GM18907 (cell line): ENCODE measurements around the gene EFNA5.

Experiments used
- ATAC-seq: cut with Tn5 transposase; IDR thresholded peaks from one replicate; pipeline ENCODE4 v1.9.1; 2021; ENCODE audit warnings: mild to moderate bottlenecking, moderate library complexity; ENCODE audit not compliant: unreplicated experiment

Gene EFNA5

DNA sequence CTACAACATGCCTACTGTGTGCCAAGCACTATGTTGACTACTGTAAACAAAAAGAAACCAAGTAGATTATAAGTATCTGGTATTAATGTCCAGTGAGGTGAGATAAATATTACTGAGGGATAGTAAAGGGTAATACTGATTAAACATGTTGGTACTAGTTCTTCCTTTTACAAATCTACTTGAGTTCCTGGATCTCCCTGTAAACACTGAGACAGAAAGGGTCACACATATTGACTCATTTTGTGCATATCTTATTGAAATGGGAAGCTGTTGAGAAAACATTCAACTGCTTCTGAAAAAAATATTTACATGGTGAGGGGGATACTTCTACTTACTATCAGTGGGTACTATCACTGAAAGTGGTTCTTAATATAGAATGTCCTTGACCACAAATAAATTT lies 24.3 kb downstream of the EFNA5 start:
- no peak for ATAC-seq

DNA sequence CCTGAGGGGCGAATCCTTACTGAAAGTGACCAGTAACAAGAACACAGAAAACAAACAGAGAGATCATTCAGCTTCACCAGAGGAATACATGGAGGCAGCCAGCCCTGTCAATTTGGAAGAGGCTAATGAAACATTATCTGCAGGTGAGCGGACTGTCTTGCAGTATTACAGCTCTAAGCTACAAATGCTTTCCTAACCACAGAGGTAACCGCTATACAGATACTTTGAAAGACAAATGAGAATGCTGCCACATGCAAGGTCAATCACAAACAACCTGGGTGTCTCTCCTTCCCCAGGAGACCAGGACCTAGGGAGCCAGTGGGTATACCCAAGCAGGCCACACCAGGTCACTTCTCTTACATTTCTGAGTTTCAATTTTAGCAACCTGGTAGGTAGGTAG lies 30.2 kb downstream of the EFNA5 start:
- ATAC-seq, result no peak

DNA sequence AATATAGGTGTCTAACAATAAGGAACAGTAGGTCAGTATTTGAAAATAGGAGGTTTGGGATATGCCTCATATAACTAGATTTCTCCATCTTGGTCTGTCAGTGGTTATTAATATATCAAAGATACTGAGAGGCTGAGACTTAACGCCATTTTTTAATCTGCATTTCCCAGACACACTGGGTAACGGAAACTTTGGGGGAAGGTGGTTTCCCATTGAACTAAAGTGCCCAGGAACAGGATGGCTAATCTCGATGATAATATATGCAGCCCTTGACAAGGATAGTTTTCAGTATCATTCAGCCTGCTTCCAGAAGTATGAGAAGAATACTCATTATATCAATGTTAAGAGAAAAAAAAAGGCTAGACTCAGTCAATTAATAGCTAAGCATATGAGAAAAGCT lies 30.7 kb downstream of the EFNA5 start:
- no peak for ATAC-seq

DNA sequence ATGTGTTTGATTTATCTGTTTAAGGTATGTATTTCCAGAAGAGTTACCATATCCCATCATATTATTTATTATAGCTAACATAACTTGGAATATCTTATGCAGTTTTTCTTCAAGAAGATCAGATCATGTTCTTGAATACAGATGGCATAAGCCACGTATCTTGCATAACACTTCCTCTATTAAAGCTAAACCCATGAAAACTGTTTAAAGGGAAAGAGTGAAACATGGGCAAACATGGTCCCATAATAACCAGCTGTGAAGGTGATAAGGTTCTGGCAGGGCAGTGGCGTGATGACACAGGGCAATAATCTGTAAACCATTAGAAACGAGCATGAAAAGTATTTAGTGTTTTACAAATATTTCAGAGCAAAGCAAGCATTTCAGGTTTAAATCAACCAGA lies 34.2 kb downstream of the EFNA5 start:
- ATAC-seq, result no peak

DNA sequence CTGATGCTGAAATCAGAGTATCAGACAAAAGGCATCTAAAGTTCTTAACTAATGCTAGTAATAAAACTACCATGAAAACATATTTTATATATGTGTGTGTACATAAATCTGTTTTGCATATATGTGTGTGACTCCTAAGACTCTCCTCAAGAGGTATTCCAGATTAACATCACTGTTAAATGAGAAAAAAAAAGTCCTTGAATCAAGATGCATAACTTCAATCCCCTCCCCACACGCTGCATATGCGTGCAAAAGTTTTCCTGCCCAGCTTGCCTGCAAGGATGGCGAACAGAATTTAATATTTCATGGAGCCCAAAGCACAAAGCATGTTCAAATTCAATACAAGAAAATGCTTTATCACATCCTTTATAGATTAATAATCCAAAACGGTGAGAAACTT lies 34.7 kb downstream of the EFNA5 start:
- ATAC-seq, result no peak

DNA sequence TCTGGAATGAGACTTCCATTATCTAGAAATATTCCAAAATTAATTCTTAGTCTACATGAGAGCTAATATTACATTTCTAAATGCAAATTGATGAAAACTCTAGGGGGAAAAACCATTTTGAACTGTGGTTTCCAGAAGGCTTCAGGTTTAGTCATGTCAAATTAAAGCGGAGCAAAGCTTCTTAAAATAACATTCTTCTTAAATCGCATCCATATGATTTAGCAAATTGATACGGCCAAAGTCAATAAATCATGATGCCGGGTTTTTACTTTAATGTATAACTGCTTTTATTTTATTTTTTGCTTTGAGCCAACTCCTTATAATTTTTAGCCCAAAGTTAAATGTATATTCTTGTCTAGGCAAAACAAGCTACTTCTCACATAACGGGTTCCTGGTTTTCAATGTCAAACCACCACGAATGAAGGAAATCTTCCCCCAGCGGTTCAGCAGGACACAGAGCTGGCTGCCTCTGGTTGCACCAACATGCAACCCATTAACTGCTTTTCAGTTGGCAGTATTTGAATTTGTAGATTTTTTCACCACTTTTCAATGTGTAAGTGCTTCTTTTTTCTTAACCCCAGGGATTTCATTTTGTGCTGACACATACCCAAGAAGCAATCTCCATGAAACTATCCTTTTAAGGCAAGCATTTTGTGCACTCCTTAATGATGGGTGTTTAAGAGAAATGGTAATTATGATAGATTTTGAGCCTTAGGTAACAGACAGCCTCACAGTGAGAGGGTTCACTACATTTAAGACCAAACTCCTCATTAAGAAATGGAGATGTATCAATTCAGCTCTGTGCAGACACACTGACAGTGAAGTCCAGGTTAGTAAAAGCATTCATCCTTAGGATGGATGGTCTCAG lies 35.5 kb downstream of the EFNA5 start:
- no peak for ATAC-seq

DNA sequence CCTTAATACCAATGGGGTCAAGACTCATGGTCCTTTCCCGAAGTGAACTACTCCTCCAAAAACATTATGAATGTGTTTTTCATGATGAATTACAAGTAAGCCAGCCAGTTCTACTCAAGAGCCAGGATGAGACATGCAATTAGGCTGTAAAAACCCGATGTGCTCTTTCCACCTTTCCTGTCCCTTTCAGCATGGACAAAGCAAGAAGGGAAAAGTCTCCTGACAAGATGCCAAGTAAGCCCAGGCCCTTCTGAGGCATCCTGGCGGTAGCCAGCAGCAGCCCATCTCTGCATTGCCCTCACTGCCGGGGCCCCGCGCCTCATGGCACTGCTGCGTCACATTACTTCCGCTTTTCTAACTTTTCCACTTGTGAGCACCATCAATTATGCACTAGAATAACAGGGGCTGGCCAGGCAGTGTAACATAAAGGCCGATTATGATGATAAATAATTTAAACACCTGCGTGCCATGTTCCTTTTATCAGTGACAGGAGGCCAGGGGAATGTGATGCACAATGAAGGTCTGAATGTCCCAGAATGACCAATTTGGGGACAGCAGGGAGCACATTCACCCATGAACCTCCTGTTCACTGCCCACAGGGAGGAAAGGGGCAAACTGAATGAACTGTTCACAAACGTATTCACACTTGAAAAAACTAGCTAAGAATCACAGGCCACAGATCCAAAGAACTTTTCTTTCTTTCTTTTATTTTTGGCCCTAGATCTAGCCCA lies 37.4 kb downstream of the EFNA5 start:
- no peak for ATAC-seq

DNA sequence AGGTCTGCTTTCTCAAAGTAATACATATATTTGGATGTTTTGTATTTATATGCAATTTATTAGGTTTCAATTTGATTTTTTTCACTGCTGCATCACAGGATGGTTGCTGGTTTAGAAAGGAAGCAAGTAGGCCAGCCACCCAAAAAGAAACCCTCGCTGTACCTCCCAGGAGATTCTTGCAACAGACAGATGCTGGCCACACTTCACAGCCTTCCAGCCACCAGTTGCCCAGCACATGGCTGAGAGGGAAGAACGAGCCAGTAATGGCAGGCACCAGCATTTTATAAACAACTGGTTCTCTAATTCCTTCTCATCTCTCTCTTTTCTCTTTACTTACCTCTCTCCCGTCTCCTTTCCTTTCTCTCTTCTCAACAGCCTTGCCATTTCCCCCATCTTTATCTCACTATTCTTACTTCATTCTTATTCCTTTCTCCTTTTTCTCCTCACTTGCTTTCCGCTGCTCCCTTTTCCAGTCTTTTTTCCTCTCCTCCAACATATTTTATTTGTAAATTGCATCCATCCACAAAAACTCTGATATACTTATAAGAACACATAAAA lies 38.9 kb downstream of the EFNA5 start:
- no peak for ATAC-seq

DNA sequence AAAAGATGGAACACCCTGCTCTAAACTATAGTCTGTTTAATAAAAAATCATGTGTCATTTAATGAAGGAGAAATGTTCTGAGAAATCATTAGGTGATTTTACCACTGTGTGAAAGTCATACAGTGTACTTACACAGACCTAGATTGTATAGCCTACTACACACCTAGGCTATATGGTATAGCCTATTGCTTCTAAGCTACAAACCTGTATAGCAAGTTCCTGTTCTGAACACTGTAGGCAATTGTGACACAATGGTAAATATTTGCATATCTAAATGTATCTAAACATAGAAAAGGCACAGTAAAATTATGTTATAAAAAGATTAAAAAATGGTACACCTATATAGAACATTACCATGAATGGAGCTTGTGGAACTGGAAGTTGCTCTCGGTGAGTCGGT lies 40.6 kb downstream of the EFNA5 start:
- ATAC-seq, result no peak

DNA sequence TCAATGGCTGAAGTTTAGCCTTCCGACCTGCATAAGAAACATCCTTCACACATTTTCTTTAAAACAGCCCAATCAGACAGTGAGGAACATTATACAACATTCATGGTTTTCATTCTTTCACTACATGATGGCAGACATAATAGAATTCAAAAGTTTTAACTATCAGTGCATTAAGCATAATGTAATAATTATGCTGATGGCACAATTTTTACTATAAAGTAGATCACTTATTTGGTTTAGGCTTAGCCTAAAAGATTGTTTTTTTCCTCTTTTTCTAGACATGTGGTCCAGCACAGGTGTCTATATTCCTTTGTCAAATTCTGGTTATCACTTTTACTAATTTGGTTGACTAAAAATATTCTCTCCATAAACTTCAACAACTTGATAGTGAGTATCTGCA lies 46.5 kb downstream of the EFNA5 start:
- ATAC-seq, result no peak

DNA sequence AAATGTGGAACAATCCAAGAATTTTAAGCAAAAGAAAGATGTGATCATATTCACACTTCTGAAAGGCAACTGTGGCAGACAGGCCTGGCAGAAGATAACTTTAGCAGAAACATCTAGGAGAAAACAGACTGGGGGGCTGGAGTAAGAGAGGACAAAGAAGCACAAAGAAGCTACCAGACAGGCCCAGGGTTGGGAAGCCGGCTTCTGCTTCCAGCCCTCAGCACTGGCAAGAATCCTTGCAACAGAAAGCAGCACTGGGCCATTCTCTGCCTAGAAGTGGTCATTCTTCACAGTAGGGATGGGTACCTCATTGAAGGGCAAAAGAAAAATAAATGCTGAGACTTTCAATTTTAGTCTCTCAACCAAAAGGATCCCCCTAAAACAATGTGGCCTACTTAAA lies 49.6 kb downstream of the EFNA5 start:
- ATAC-seq, result no peak

DNA sequence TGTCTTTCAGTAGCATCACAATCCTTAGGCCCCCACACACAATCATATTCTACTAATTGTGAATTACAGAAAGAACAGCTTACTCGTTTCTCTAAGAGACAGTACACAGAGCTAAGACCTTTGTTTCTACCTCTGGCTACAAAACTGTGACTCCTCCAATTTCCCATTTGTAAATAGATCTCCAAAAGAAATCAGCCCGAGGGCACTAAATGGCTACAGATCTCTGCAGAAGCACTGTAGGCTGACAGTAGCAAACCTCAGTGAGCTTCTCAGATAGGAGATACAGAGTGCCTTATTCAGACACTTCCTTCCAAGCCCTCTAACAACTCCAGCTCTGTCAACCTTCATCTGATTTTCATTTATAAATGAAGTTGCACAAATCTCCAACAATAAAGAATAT lies 51.0 kb downstream of the EFNA5 start:
- no peak for ATAC-seq

DNA sequence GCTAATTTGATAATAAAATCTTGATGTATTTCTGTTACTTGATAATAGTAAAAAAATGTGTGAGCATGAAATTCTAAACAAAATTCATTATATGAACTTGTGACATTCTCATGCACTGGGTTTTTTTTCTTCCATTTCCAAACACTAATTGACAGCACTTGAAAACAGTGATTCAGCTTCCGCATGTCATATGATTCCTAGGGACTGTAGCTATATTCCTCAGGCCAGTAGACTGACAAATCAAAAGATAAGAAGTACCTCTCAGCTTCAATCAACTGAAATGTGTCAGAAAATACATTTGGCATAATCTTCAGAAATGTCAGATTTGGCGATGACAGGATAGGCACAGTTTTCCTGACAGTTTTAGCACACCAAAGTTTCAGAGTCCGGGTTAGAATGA lies 52.5 kb downstream of the EFNA5 start:
- no peak for ATAC-seq

DNA sequence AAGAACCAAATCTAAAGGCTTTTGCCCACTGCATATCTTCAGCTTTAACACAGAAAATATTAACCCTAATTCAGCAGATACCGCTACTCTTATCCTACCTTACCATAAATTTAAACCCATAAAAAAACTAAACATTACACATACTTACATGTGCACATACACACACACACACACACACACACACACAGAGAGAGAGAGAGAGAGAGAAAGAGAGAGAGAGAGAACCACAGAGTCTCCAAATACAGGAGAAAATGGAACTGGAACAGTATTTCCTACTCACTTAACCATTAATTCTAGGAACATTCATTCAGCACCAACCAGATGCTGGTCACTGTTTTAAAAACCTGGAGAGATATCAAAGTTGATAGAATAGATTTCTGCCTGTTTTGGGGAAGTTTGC lies 53.7 kb downstream of the EFNA5 start:
- no peak for ATAC-seq

DNA sequence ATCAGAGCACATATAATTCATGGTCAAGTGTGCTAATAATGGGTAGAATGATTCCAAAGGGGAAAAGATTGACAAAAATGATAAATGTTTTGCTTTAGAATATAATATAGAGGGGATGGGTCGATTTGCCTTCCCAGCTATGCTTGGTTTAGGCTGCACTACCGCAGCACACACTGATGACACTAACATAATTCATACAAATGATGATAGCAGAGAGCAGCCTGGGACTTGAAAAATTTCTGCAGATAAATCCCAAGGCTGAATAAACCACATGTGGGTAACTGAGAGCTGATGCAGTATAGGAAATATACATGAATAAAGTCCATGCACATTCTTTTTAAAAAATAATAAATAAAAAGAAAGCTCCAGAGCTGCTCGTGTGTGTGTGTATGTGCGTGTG lies 54.5 kb downstream of the EFNA5 start:
- ATAC-seq, result no peak

DNA sequence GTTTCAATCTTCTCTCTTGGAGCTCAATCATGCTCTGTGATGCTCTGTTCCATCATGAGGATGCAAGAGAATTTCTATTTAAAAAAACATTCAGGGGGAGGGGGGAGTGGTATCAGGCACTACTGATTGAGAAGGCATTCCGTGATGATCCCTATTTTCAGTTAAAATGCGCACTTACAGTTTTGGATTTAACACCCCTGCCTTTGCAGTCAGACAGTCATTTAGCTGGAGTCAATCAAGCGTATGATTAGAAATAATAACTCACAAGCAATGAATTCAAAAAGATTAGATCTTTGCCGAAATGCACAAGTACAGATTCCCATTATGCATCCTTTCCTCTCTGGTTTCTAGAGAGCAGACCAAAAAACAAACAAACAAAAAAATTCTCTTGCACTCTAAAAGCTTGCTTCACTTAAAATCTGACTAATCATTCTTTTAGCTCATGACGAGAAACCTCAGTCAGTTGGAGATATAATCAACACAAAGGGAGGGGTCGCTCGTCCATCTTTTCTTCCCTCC lies 55.4 kb downstream of the EFNA5 start:
- ATAC-seq, result no peak

DNA sequence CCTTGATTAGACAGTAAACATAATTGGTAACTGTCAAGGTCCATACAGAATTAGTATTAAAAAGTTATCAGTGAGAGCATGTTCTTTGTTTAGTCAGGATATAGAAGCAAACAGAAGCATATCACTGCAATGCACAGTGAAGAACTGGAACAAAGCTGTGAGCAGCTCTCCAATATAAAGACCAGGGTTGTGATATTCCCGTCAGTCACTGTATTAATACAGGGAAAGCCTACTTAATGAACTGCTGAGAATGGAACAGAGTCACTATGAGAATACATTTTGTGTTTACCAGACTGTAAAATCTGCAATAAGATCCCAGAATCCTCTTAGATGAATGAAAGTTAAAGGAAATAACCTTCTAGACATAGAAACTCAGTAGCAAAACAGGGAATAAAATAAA lies 58.2 kb downstream of the EFNA5 start:
- no peak for ATAC-seq

DNA sequence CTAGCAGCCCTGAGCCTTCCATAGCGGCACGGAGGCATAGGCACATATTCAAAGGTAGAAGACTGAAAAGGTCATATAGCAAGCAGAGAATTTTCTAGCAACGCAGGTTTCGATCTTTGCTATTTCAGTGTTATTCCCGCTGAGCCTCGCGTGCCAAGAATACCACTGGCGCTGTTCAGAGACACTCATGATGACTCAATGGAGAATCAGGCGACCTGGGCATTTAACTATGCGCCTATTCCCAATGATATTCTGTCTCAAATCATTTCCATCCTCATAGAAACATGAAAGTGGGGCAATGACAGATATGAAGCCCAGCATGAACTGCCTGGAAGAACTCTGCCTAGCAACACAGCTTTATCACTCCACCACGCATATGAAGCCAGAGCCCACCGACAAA lies 59.9 kb downstream of the EFNA5 start:
- ATAC-seq, result no peak

DNA sequence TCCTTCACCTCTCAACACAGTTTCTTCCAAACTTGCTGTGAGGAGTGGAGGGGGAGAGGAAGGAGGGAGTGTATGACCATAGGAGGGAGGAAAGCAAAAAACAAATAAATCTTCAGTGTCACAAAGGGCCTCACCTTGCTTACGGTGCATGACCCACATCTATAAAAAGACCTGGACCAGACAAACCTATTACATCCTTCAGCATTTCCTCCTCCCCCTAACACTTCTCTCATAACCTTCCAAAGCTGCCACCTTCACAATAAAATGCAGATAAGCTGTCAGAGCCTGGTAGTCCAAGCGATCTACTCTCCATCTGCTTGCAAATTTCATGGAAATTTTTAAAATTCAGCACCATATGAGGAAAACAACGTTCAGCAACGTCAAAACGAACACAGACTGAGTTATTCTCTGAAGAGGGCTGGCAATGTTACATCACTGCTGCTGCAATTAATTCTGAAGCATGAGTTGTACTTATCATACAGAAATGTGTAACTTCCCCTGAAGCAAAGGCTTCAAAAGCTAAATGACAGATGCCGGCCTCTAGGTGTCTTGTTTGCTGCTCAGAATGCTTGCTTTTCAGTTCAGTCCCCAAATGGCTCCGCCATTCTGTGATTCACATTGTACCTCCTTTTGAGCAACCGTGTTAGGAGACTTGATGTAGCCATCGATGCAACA lies 62.9 kb downstream of the EFNA5 start:
- ATAC-seq, result no peak

DNA sequence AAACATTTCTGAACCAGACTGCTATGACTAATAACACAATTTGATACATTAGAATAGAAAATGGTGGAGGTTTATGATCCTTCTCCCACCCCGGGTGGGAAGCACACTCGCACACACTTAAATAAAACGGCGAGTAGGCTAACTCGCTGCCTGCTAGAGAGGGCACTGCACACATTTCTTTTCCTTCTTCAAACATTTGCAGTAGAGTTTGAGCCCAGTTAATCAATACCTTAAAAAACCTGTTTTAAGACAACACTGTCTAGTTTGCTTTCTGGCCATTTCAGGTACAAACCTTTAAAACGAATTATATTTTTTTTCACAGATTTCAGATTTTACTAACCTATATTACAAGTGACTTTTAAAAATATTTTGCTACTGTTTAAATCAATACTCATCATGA lies 63.5 kb downstream of the EFNA5 start:
- ATAC-seq, result no peak

DNA sequence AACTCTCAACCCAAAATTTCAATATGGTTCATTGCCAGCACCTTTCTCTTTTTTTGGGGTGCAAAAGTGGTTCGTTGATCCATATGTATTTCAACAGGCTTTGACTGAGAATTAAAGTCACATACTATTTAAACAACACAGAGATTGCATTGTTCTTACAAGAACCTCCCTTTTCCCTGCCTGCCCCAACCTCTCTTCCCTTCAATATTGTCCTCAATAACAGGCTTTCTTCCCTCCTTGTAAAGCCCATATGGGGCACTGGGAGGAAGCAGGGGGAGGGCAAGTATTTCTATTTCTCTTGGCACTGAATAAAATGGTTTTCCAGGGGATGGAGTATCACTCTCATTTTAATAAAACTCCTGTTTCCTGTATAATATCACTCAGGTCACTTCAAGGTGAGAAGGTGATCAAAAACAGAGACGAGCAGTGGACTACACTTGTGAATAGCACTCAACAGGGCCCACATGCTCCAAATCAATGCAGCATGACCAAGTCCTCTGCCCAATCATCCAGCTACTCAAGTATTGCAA lies 65.1 kb downstream of the EFNA5 start:
- ATAC-seq, result no peak
